Activated CD8-positive, alpha-beta memory T cell treated with anti-CD3 and anti-CD28 coated beads, Interleukin-2, amount 50 U/mL, for 24 hours (primary cell): ENCODE data around the gene PPP2R2B.

Source experiments
- DNase-seq: peaks from one replicate; pipeline ENCODE4 v3.0.0-alpha.2; 2020; ENCODE audit errors: extremely low read depth

The PPP2R2B gene

DNA sequence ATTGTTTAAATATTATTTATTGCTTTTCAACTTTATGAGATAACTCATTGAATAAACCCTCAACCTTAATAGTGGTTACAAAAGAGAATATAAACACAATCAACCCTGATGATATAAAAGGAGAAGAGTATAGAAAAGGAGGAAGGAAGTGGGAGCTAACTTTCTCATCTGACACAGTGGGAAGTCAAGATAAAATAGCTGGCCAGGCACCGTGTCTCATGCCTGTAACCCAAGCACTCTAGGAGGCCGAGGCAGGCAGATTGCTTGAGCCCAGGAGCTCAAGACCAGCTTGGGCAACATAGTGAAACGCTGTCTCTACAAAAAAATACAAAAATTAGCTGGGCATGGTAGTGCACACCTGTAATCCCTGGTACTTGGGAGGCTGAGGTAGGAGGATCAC is 93.5 kb downstream of the PPP2R2B start:
- no peak for DNase-seq

DNA sequence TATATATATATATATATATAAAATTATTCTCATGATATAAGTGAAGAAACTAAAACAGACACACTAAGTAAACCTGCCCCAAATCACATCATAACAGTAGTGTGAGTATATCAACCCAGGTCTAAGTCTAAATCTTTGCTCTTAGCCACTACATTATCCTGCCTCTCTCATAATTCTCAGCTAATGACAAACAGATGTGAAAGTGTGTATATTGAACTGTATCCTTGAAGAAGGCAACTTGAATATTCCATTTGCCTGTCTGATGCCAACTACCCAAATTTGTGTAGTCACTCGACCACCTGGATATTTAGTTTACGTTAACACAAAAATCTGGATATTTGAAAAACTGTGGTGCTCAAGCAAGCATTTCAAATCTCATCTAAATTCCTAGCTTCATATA is 97.4 kb downstream of the PPP2R2B start:
- DNase-seq: no peak

DNA sequence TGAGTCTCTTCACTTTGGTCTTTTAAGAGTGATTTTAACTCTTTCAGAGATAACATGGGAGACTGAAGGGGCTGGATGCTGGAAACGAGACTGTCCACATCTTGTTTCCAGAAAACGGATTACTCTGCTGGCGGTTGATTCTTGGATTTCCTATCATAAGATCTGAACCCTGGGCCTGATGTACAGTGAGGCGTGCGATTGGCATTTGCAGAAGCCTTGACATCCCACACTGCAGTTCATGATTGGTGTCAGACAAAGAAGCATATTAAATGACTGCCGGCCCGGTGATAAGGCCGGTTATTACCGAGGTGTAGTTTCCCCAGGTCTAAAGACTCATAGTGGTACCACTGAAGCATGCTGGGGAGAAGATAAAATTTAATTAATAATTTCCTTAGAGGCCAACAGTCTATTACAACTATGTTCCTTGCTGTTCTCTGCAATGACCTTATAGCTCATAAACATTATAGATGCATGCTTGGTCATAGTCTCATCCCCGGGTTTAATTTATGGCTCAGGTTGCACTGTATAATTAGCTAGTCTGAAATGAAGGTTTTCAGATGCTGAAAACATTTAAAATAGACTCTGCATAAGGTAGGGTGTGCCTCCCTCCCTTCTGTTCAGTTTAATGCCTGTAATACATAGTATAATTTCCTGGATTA is 99.2 kb downstream of the PPP2R2B start:
- DNase-seq: no peak

DNA sequence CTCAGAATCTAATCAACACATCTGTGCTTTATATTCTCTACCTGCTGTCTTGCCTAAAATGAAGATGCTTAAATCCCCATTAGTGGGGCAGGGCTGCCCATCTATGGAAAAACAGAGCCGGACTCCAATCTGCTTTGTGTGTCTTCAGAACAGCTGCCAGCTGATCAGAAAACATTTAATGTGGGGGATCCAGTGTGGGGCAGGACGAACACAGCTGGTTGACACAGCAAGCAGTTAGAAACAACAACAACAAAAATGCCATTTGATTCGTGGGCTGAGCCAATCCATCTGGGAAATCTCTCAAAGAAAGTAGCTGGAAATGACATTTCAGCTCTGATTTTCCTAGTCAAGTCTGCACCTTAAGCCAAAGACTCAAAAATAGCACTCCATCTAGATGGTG is 99.8 kb downstream of the PPP2R2B start:
- DNase-seq: no peak

DNA sequence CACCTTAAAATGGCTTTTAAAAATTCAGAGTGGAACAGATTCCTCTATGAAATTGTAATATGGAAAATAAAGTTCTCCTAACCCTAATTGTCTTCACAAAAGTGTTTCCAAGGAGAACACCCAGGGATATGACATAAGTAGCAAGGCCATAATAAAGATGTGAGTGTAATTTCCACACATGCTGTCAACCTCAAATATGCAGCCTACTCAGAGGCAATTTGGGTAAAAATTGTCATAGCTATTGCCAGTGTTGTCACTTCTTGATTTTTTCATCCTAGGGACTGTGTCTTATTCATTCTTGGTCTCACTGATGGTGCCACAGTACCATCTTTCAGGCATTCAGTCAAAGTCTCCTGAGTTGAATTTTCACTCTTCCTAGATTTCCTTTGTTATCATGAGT is 100.3 kb downstream of the PPP2R2B start:
- no peak for DNase-seq

DNA sequence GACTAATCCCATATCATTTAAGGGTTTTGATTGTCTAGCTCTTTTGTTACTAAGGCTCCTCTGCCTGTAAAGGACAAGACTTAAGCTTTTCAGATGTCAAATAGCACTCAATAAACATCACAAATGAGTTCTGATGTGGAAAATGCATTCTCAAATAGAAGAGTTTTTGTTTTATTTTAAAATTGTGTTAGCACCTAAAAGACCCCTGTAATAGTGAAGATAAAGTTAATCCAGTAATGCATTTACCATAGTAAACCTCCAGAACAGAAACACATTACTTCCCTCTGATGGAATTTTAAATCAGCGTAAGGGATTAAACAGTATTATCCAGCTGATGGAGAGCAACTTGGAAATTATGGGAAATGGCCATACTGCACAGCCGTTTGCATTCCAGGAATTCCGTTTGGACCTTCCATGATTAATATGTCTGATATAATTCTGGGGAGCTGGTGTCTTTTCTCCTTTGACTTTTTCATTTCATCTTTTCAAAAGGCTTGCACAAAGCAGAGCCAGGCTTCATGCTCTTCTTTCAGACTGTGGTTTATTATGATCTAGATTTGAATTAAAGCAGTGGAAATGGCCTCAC is 105.6 kb downstream of the PPP2R2B start:
- no peak for DNase-seq

DNA sequence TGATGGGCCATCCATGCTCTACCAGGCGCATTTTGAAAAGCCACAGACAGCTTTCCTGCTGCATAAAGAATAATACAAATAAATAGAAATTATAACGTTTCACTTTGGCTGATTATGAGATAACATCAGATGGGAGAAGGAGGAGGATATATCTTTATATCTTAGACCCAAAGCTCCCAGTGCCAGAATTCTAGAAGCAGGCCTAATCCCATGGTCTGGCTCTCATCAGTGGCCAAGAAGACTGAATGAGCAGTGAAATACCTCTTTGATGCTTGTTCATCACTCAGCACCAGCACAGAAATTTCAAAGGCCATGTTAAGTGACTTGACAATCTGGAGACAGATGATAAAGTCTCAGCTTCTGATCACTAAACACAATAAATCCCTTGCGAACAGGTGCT is 107.6 kb downstream of the PPP2R2B start:
- no peak for DNase-seq

DNA sequence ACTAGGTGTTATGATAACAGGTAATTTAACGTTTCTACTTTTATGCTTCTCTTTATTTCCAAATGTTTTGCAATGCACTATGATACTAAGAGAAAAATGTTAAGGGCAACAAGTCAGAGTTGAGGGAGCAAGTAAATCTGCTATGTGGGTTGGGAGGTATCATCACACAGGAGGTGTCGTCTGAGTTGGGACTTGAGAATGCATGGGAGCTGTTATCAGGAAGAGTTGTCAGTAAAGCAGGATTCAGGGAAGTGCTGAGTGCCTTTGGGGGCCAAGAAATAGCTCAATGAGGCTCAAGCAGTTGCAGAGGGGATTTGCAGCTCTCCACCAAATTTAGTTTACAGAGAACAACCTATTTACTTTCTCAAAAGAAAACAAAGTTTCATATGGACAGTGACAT is 108.0 kb downstream of the PPP2R2B start:
- no peak for DNase-seq

DNA sequence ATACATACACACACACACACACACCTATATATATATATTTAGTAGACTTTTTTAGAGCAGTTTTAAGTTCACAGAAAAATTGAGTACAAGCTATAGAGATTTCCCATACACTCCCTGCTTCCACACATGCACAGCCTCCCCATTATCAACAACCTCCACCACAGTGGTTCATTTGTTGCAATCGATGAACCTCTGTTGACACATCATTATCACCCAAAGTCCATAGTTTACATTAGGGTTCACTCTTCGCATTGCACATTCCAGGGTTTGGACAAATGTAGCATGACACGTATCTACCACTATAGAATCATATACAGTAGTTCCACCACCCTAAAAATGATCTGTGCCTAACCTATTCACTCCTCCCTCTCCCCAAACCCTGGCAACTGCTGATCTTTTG is 111.0 kb downstream of the PPP2R2B start:
- DNase-seq: no peak

DNA sequence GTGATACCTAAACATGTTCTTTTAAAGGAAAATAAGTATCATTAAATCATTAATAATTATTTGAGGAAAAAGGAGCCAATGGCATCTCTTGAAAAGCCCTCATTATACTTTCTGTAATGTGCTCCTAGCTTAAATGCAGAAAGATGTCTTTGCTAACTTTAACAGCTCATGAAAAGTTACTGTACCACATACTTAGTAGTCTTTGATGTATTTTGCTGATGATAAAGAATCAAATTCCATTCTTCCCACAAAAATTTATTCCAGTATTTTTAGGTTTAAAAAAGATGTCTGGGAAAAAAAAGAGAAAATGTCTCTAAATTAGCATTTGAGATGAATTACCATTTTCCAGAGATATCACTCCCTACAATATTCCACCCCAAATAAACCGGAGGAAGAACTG is 112.5 kb downstream of the PPP2R2B start:
- no peak for DNase-seq

DNA sequence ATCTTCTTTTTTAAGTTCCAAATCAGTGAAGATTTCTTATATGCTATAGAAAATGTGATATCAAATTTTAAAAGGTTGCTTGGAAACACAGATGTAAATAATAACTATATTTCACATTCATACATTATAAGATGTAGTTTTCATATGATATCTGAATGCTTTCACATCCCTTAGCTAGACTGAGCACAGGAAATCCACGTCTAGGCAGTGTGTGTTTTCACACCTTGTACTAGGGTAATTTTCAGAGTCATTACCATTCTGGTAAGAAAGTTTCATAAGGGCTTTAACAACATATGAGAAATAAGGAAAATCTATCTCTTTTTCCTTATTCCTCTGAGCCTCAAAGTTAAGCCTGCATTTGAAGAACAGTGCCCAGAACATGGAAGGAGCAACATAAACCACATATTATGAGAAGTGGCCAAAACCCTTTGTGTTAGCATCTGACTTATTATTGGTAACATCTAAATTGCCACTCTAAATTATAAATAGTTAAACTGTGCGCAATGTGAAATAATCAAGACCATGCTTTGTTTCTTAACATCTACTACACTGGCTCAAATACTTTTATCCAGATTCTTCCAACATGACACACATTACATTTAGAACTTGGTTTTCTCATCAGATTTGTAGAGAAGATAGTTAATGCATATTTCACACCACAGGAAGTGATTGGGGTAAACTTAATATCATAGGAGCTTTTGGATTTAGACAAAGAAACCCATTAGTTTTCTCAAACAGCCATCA is 113.3 kb downstream of the PPP2R2B start:
- DNase-seq: no peak

DNA sequence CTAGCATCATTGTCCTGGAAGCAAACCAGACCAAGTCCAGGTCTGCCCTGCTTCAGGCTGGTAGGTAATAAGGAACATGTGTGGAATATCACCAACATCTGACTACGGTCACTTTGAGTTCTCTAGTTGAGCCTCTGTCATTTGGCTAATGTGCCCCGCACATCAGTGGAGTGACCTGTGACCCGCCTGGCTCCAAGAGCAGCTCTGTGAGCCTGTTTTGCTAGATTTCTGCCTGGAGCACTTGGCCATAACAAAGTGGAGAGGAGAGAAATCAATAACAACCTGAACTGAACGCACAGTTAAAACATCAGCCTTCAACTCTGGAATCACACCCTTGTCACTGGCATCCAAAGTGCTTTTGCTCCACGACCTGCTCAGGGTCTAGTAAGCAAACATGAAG is 115.7 kb downstream of the PPP2R2B start:
- no peak for DNase-seq

DNA sequence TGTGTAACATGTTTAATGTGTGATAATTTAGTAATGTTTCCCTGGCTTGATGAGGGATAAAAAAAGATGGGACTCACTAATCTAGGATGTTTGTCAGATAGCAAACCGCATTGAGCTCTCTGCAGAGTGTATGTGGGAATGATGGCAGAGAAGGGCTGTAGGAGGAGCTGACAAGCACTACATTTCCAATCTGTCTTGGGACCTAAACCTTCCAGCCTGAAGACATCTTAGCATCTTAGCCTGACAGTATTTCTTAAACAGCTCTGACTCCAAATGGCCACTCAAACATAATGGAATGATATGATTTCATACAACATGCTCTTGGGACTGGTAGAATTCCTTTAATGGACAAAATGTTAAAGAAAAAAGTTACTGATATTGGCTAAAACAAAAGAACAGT is 116.7 kb downstream of the PPP2R2B start:
- DNase-seq: no peak

DNA sequence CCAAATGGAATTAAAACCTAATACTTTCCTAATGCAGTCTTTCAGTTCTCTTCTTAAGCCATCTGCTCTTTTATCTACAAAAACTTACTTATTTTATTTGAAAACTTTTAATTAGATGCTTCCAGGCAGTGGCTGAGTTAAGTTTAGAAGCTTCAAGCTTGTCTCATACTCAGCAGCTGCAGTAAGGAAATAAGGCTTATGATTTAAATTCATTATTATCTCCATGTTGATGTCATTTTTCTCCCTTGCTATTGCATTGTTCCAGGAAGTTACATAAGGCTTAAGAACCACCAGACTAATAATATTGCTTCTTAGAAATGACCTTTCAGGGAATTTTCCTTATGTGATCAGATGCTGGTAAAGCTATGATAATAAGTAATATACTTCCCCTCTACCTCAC is 119.6 kb downstream of the PPP2R2B start:
- DNase-seq: no peak

DNA sequence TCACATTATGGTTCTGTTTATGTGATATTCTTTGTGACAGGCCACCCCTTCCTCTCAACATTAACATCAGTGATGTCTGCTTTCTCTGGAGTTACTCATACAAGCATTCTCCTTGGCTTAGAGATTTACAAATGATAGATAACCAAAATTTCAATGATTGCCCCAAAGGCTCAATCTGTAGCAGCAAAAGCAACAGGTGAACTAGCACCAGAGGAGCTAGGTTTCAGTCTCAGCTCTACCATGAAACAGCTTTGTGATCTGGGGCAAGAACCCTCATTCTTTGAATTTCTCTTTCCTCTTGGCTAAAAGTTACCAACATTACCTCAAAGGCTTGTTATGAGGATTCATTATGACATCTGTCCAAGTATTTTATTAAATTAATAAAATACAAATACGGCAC is 120.5 kb downstream of the PPP2R2B start:
- DNase-seq: no peak

DNA sequence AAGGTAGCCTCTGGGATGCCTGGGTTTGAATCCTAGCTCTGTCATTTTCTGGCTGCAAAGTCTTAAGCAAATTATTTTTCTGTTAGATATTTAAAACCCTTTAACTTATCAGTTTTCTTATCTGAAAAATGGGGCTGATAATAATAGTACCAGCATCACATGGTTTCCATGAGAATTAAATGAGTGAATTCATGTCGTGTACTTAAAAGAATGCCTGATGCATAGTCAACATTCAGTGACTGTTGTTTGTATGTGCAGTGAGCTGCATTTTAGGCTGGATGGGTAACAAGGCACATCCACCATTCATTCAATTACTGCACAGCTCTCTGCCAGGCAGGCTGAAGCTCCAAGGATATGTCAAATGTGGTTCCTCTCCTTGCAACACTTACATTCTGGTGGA is 122.0 kb downstream of the PPP2R2B start:
- DNase-seq: no peak

DNA sequence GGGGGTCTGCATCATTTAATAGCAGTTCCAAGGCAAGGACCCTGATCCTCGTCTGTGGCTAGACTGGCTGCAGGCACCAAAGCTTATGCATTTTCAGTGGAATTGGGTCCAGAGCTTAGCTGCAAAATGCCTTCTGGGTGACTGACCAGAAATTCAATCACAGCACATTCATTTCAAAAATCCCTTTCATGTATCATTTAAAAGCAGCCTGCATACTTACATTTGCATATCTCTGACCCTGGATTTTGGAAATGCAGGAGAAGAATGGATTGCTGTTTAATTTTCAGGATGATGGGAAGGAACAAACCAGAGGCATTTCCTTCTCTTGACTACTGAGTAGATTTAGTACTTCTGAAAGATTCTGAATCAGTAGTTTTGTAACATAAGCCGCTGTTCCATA is 122.8 kb downstream of the PPP2R2B start:
- DNase-seq: no peak

DNA sequence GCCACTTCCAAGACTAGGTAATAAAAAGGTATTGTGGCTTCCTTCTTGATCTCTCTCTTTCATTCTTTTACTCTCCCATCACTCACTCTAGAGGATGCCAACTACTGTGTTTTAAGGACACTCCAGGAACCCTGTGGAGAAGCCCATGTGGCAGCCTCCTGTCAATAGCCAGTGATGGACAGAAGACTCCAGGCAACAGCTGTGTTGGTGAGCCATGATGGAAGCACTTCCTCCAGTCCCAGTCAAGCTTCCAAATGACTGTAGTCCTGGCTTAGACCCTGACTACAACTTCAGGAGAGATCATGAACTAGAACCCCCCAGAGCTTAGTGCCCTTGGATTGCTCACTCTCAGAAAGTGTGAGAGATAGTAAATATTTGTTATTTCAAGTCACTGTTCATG is 123.9 kb downstream of the PPP2R2B start:
- no peak for DNase-seq

DNA sequence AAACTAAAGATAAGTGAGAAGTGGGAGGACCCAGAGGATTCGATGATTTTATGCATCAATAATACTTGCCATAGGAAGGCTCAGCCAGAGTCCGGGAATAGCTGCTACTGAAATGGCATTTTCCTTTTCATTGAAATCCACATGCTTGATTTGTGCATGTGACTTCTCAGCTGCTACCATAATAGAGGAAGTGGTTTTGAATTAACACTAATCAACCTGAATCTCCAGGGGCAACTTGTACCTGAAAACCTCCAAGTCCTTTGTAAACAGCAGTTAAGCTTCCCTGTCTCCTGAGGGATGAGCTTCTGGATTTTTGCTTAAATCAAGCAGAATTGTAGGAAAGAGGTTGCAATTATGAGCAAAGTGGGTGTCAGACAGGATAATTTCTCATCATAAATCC is 124.9 kb downstream of the PPP2R2B start:
- no peak for DNase-seq

DNA sequence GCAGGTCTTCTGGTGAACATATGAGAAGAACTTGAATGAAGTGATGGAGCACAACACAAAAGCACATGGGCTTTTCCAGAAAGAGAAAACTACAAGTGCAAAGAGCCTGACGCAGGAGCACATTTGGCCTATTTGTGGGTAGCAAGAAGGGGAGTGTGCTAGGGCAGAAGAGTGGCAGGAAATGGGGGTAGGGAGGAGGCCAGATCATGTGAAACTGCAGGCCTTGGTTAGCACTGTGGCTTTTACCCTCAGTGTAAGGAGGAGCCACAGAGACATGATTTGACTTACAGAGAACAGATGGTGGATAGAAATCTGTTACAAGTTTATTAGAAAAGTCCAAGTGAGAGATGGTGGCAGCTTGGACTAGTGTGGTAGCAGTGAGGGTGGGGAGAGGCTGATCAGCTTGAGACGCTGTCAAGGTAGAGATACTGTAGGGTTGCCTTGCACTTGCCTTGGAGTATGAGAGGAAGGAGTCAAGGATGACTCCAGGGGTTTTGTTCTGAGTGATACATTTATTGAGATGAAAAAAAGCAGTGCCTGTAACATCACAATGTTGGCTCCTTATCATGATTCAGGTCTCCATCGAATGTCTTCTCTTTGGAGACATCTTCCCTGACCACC is 126.7 kb downstream of the PPP2R2B start:
- DNase-seq: peak; percentile 24

DNA sequence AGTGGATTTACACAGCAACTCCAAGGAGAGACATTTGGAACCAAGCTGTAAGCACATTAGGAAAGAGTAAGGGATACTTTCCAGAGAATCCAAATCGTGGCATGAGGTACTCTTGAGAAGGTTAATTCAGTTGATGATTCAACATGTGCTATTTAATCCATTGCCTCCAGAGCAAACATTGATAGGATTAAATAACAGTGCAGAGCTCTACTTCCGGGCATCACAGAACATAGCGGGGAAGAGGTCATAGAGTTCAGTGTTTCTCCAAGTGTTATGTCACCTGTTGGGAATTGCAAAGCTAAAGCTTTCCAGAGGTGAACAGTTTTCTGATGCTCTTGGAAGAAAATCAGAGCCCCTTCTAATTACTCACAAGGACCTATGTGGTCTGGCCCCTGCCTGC is 127.5 kb downstream of the PPP2R2B start:
- DNase-seq: no peak

DNA sequence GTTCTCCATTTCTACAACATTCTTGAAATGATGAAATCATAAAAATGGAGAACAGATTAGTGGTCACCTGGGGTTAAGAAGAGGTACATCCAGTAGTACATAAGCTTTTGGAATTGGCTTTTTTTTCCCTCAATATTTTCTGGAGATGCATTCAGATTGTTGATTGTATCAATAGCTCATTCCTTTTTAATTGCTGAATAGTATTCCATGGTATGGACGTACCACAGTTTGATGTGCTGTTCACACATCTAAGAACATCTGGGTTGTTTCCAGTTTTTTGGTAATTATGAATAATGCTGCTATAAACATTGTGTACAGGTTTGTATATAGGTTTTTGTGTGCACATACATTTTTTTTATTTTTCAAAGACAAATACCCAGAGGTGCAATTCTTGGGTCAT is 130.0 kb downstream of the PPP2R2B start:
- DNase-seq: no peak
